ENCODE measurements around the gene ZDHHC21.

Gene ZDHHC21

GRCh38 chr9:14616188-14616982, 76.8 kb downstream of the ZDHHC21 start:
- peak; percentile 27 for DNase-seq (ENCODE audit: low spot score)

- no peak for DNase-seq (ENCODE audit: low spot score)
These were observed 84.7 kb downstream of the ZDHHC21 start for GRCh38 chr9:14608540-14608939.

GRCh38 chr9:14597171-14597799, 95.9 kb downstream of the ZDHHC21 start:
- no peak for DNase-seq (ENCODE audit: low spot score)

- no peak for DNase-seq (ENCODE audit: low spot score)
These were observed 99.8 kb downstream of the ZDHHC21 start for GRCh38 chr9:14593406-14593805.

- no peak for DNase-seq (ENCODE audit: low spot score)
These were observed 101.8 kb downstream of the ZDHHC21 start for GRCh38 chr9:14591411-14591810.

- DNase-seq (ENCODE audit: low spot score), result no peak
These were observed 107.3 kb downstream of the ZDHHC21 start for GRCh38 chr9:14585730-14586473.

GRCh38 chr9:14584571-14584970, 108.7 kb downstream of the ZDHHC21 start:
- no peak for DNase-seq (ENCODE audit: low spot score)

- DNase-seq (ENCODE audit: low spot score), result no peak
These were observed 115.2 kb downstream of the ZDHHC21 start for GRCh38 chr9:14578030-14578429.

- DNase-seq (ENCODE audit: low spot score), result no peak
These were observed 119.1 kb downstream of the ZDHHC21 start for GRCh38 chr9:14574173-14574572.

GRCh38 chr9:14573319-14573718, 119.9 kb downstream of the ZDHHC21 start:
- no peak for DNase-seq (ENCODE audit: low spot score)

- DNase-seq (ENCODE audit: low spot score), result no peak
These were observed 127.7 kb downstream of the ZDHHC21 start for GRCh38 chr9:14565352-14566016.

GRCh38 chr9:14563902-14564624, 129.2 kb downstream of the ZDHHC21 start:
- DNase-seq (ENCODE audit: low spot score), result no peak

GRCh38 chr9:14561929-14562405, 131.3 kb downstream of the ZDHHC21 start:
- no peak for DNase-seq (ENCODE audit: low spot score)

Data from AG20443 (cell line).